Coronary artery (tissue), 2 donors: ENCODE measurements around the gene SAMD8.
"Not testable (repeated sequence)": the region's sequence is repeated elsewhere in the genome, so short reads cannot be mapped to it uniquely, and the experiment has no call there.

ENCODE experiments used
- DNase-seq: peaks from one replicate; pipeline ENCODE4 v3.0.0-alpha.2; 2017; ENCODE audit warnings: low spot score
- H3K27ac ChIP-seq, 2 donors: fragments of 200-600 bp; sonication (generic); one replicate each; pipeline ENCODE4 v1.5.1; 2016 to 2019
- H3K4me3 ChIP-seq: fragments of 200-600 bp; sonication (generic); 2 replicates; pipeline ENCODE4 v1.5.1; 2016; ENCODE audit warnings: mild to moderate bottlenecking, moderate library complexity
- CTCF ChIP-seq: fragments of 200-600 bp; sonication (generic); IDR thresholded peaks from one replicate; pipeline ENCODE4 v1.5.1; 2019; ENCODE audit warnings: antibody characterized with exemption

The SAMD8 gene

GRCh38 chr10:75197906-75198305, 86.5 kb downstream of the SAMD8 start:
- no peak for TF ChIP-seq CTCF
- no peak overlapping the region for H3K27ac ChIP-seq
- no peak overlapping the region for H3K4me3 ChIP-seq
- no peak for DNase-seq

- DNase-seq, H3K4me3 ChIP-seq, H3K27ac ChIP-seq: not testable (repeated sequence)
These were observed 88.5 kb downstream of the SAMD8 start for GRCh38 chr10:75199949-75200348.

- TF ChIP-seq CTCF, result no peak
- no peak for DNase-seq
- peak overlapping the region; percentile 57 to 75 for H3K27ac ChIP-seq
- H3K4me3 ChIP-seq, result no peak overlapping the region
These were observed 90.4 kb downstream of the SAMD8 start for GRCh38 chr10:75201793-75202307.

- no peak for DNase-seq
- TF ChIP-seq CTCF, result no peak
- Histone ChIP-seq H3K4me3 (no peak overlapping the region), H3K27ac (peak overlapping the region; percentile 57 to 75)
These were observed 91.0 kb downstream of the SAMD8 start for GRCh38 chr10:75202321-75203045.

GRCh38 chr10:75203046-75203620, 91.7 kb downstream of the SAMD8 start:
- not testable (repeated sequence) for H3K4me3 ChIP-seq, DNase-seq
- peak overlapping the region; percentile 57 to 75 for H3K27ac ChIP-seq

GRCh38 chr10:75203724-75204123, 92.3 kb downstream of the SAMD8 start:
- H3K4me3 ChIP-seq, result no peak overlapping the region
- no peak overlapping the region for H3K27ac ChIP-seq
- no peak for TF ChIP-seq CTCF
- no peak for DNase-seq

GRCh38 chr10:75205908-75206307, 94.5 kb downstream of the SAMD8 start:
- Histone ChIP-seq H3K4me3 (no peak overlapping the region), H3K27ac (no peak overlapping the region)
- DNase-seq, result no peak
- TF ChIP-seq CTCF, result no peak

- not testable (repeated sequence) for H3K27ac ChIP-seq, H3K4me3 ChIP-seq, DNase-seq
These were observed 95.2 kb downstream of the SAMD8 start for GRCh38 chr10:75206638-75207037.
